ENCODE results near the gene ZSCAN1. TPM values are rescaled to one million over a fixed set of nuclear protein-coding genes. Genes with fewer than 3 reads are reported as not detected.

ZSCAN1 gene
- polyA plus RNA-seq (2012; rRNA removed) = not detected in 2 replicates
- not detected in 2 replicates for polyA plus RNA-seq (2012; cell fraction: cytosol; rRNA removed)
- not detected in 2 replicates for polyA plus RNA-seq (2012; cell fraction: nucleus; rRNA removed)

- no peaks in the 10 kb centered on the region for H3K27me3 ChIP-seq (ENCODE audit: insufficient read depth)
- no peaks in the 10 kb centered on the region for H3F3A ChIP-seq (replicated peaks; ENCODE audit: insufficient read depth)
- no peaks in the 10 kb centered on the region for H3K9me2 ChIP-seq
- POLR2A ChIA-PET = no interaction called here
- no peak within 1 kb of the TSS for H3K9ac ChIP-seq
- no peaks in the 10 kb centered on the region for H3K9me3 ChIP-seq
- peak; percentile 92 for DNase-seq
- H3K79me2 ChIP-seq (ENCODE audit: insufficient read depth) = no peaks in the 10 kb centered on the region
- H3K4me3 ChIP-seq (ENCODE audit: low read depth in 2 of 2, low read length in 1 of 2) = peak within 1 kb of the TSS in 1 of 2 experiments; percentile 29; a peak in 1 of 4 replicates
- TF ChIP-seq RXRA (IDR thresholded peaks at IDR 0.05; ENCODE audit: borderline replicate concordance, low read depth) = no peak
- no peak for TF ChIP-seq RFX5 (IDR thresholded peaks at IDR 0.05; ENCODE audit: low read length)
- TF ChIP-seq PBX3 (IDR thresholded peaks at IDR 0.05) = no peak
- TF ChIP-seq RCOR1 (IDR thresholded peaks at IDR 0.05; ENCODE audit: low read length) = no peak
- no peak for TF ChIP-seq USF1 (IDR thresholded peaks at IDR 0.05; ENCODE audit: borderline replicate concordance, low read depth)
- no peak for TF ChIP-seq YY1 (IDR thresholded peaks at IDR 0.05; ENCODE audit: low read depth)
- no peaks in the 10 kb centered on the region for H4K20me1 ChIP-seq (ENCODE audit: insufficient read depth)
- CTCF ChIA-PET = no interaction called here
- no peaks in the 10 kb centered on the region for H3K36me3 ChIP-seq (replicated peaks in 1 of 2; ENCODE audit: control insufficient read depth in 1 of 2, insufficient read depth in 2 of 2, low read length in 1 of 2)
- whole genome bisulfite sequencing (ENCODE audit: low lambda C conversion rate) = 35% methylated on average over 28 of the region's 101 CpGs
- H3K27ac ChIP-seq (ENCODE audit: low read depth in 2 of 2, low read length in 1 of 2) = no peak within 1 kb of the TSS
- H3K4me1 ChIP-seq (ENCODE audit: control insufficient read depth in 1 of 2, insufficient read depth in 2 of 2, low read depth in 1 of 2, low read length in 1 of 2) = no peaks in the 10 kb centered on the region
- H3K4me2 ChIP-seq = no peak within 1 kb of the TSS
- no peak within 1 kb of the TSS for H2AFZ ChIP-seq (ENCODE audit: low read depth)
Measured at GRCh38 chr19:58033741-58034476, at the start of gene ZSCAN1. Gene ZSCAN1, plus strand, starts transcription at chr19:58034025. Its CDS starts 3,812 bp downstream, at chr19:58037837.

- no peak for DNase-seq
- no peak overlapping the region for H3K27ac ChIP-seq (ENCODE audit: low read depth in 2 of 2, low read length in 1 of 2)
- no peak overlapping the region for H3K4me2 ChIP-seq
- H3K9ac ChIP-seq = no peak overlapping the region
- H2AFZ ChIP-seq (ENCODE audit: low read depth) = no peak overlapping the region
- no peaks in the 10 kb centered on the region for H3F3A ChIP-seq (replicated peaks; ENCODE audit: insufficient read depth)
- no peak overlapping the region for H3K4me3 ChIP-seq (ENCODE audit: low read depth in 2 of 2, low read length in 1 of 2)
- no peaks in the 10 kb centered on the region for H3K4me1 ChIP-seq (ENCODE audit: control insufficient read depth in 1 of 2, insufficient read depth in 2 of 2, low read depth in 1 of 2, low read length in 1 of 2)
- no peaks in the 10 kb centered on the region for H3K79me2 ChIP-seq (ENCODE audit: insufficient read depth)
- H3K9me2 ChIP-seq = no peaks in the 10 kb centered on the region
- H3K9me3 ChIP-seq = peaks cover under 1% of the 10 kb centered on the region; the same call in 1 of the 2 replicates
- POLR2A ChIA-PET = no interaction called here
- H4K20me1 ChIP-seq (ENCODE audit: insufficient read depth) = no peaks in the 10 kb centered on the region
- TF ChIP-seq NRF1 (IDR thresholded peaks at IDR 0.05; ENCODE audit: low read depth, low read length) (no peak), RFX5 (IDR thresholded peaks at IDR 0.05; ENCODE audit: low read length) (no peak), FOSL2 (IDR thresholded peaks at IDR 0.05; ENCODE audit: borderline replicate concordance, low read depth) (no peak), REST (IDR thresholded peaks at IDR 0.05; ENCODE audit: low read depth, low read length) (no peak), USF2 (IDR thresholded peaks at IDR 0.05; ENCODE audit: borderline replicate concordance, low read depth, low read length) (no peak), NFIC (IDR thresholded peaks at IDR 0.05; ENCODE audit: borderline replicate concordance) (no peak)
- H3K36me3 ChIP-seq (replicated peaks in 1 of 2; ENCODE audit: control insufficient read depth in 1 of 2, insufficient read depth in 2 of 2, low read length in 1 of 2) = peaks cover 6 to 16% of the 10 kb centered on the region in 2 experiments
- no peaks in the 10 kb centered on the region for H3K27me3 ChIP-seq (ENCODE audit: insufficient read depth)
- CTCF ChIA-PET = no interaction called here
- WGBS (ENCODE audit: low lambda C conversion rate) = 72% methylated on average over 1 of the region's 1 CpG
Measured at GRCh38 chr19:57992841-57993240, 41.0 kb upstream of the ZSCAN1 start.

All from SK-N-SH (cell line).